HG03432 (cell line): ENCODE measurements around the gene TTC23.
"Not testable (repeated sequence)": the region's sequence is repeated elsewhere in the genome, so short reads cannot be mapped to it uniquely, and the experiment has no call there.

Source experiments
- ATAC-seq: cut with Tn5 transposase; IDR thresholded peaks from one replicate; pipeline ENCODE4 v1.9.1; 2021; ENCODE audit warnings: mild to moderate bottlenecking, moderate library complexity; ENCODE audit not compliant: unreplicated experiment

Gene TTC23

GRCh38 chr15:99250494-99250856 is 1.1 kb upstream of the TTC23 start:
- ATAC-seq: no peak

- no peak for ATAC-seq
These were observed 620 bp upstream of the TTC23 start for GRCh38 chr15:99250001-99250400.

- no peak for ATAC-seq
These were observed 1.2 kb downstream of the TTC23 start for GRCh38 chr15:99248000-99248715.

GRCh38 chr15:99247062-99247461 is 2.3 kb downstream of the TTC23 start:
- ATAC-seq: no peak

- ATAC-seq: no peak
These were observed 5.1 kb downstream of the TTC23 start for GRCh38 chr15:99244306-99244705.

- no peak for ATAC-seq
These were observed 7.6 kb downstream of the TTC23 start for GRCh38 chr15:99241752-99242151.

GRCh38 chr15:99239545-99240198 is 9.7 kb downstream of the TTC23 start:
- ATAC-seq: peak; percentile 97

- no peak for ATAC-seq
These were observed 10.5 kb downstream of the TTC23 start for GRCh38 chr15:99238849-99239248.

GRCh38 chr15:99234160-99234559 is 15.2 kb downstream of the TTC23 start:
- not testable (repeated sequence) for ATAC-seq

GRCh38 chr15:99232740-99233139 is 16.6 kb downstream of the TTC23 start:
- ATAC-seq: no peak

- no peak for ATAC-seq
These were observed 18.5 kb downstream of the TTC23 start for GRCh38 chr15:99230867-99231266.

- no peak for ATAC-seq
These were observed 21.1 kb downstream of the TTC23 start for GRCh38 chr15:99228120-99228770.

- no peak for ATAC-seq
These were observed 22.6 kb downstream of the TTC23 start for GRCh38 chr15:99226802-99227201.

- ATAC-seq: no peak
These were observed 24.8 kb downstream of the TTC23 start for GRCh38 chr15:99224372-99225214.

GRCh38 chr15:99213187-99213811 is 36.1 kb downstream of the TTC23 start:
- peak; percentile 79 for ATAC-seq

- no peak for ATAC-seq
These were observed 37.0 kb downstream of the TTC23 start for GRCh38 chr15:99212406-99212805.

- no peak for ATAC-seq
These were observed 37.5 kb downstream of the TTC23 start for GRCh38 chr15:99211926-99212325.

GRCh38 chr15:99210334-99210733 is 39.0 kb downstream of the TTC23 start:
- no peak for ATAC-seq

GRCh38 chr15:99209326-99209725 is 40.1 kb downstream of the TTC23 start:
- ATAC-seq: no peak

- ATAC-seq: no peak
These were observed 41.7 kb downstream of the TTC23 start for GRCh38 chr15:99207672-99208071.

- no peak for ATAC-seq
These were observed 47.2 kb downstream of the TTC23 start for GRCh38 chr15:99202176-99202552.
